Renal pelvis (tissue), 4 donors: Measurements from ENCODE around the gene THBD. TPM values are rescaled to one million over a fixed set of nuclear protein-coding genes. Genes with fewer than 3 reads are reported as not detected.

ENCODE experiments used
- DNase-seq: peaks from one replicate; pipeline ENCODE4 v3.0.0-alpha.2; 2013
- polyA plus RNA-seq, 3 donors: library from polyadenylated mRNA; unstranded; fragments of 120-200 nt; gene quantifications; one replicate each; pipeline ENCODE4 v1.2.1, GENCODE V29; 2013; ENCODE audit not compliant: insufficient read length in 3 of 3

Gene THBD
- polyA plus RNA-seq, 3 donors, result 3.7 to 7.9 (median 5.5) TPM

DNA sequence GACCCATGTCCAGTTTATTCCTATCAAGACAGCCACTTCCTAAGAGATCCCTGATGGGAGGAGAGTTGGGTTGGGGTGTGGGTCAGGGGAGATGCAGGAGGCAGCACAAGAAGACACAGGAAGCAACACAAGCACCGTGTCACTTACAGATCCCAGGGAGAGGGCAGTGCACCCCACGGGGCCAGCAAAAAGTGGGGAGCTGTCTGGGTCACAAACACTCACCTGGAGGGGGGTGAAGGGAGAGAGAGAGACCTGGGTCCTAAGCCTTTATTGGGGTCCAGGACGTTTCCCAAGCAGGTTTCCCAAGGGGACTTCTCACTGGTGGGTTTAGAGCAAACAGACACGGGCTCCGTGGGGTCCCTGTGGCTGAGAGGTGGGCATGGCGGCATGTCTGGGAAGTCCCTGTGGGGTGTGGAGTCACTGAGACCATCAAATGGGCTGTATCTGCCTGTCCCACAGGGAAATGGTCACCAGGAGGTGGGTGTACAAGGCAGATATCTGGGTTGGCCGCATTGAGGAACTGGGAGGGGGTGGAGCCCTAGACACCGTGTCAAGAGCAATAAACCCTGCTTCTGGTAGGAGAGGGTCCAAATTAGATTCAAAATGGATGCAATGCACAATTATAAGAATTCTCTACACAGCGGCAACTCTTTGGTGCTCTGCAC, 38.2 kb upstream of the THBD start:
- no peak for DNase-seq

DNA sequence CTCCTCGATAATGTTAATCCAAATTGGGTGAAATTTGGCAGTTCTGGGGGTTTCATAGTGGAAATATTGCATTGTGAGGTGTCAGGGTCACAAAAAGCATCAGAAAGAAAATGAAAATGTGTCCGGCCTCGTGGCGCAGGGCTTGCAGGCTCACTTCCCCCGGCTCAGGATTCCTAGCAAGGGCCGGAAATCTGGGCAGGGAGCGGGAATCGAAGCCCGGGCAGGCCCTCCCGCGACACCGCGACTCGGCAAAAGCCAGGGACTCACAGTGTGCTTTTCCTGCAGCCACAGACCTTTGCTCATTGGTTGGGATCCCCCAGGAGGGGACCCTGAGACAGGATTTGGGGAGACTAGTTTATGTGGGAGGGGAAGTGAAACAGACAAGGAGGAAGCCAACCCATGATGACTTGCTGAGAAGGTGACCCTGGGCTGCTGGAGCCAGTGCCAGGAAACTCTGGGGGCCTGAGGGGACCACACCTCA, 37.5 kb upstream of the THBD start:
- no peak for DNase-seq

DNA sequence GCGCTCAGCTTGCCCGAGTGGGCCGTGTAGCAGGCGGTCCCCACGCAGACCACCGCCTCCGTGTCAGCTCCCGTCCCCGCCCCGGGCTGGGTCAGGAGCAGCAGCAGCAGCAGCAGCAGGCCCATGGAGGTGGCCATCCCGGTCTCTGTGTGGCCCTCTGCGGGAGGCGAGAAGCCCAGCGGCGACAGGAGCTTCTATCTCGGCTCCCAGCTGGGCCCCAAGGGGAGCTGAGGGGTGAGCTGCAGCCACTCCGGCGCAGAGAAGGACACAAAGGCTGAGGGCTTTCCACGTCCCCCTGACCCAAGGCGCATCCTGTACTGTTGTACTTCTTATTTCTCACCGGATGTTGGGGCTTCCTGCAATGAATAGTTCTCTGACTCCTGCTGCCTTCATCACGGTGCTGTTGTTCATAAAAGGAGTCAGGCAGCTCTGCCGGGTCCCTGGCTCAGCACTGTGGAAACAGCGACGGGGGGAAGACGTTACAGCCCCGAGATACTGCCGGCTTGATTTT, 36.6 kb upstream of the THBD start, which contains the start of gene CD93:
Gene CD93 (minus strand): TSS at position 269 of the 511 bp plus-strand sequence. CDS start 132 bp downstream, at position 137.
- no peak for DNase-seq

DNA sequence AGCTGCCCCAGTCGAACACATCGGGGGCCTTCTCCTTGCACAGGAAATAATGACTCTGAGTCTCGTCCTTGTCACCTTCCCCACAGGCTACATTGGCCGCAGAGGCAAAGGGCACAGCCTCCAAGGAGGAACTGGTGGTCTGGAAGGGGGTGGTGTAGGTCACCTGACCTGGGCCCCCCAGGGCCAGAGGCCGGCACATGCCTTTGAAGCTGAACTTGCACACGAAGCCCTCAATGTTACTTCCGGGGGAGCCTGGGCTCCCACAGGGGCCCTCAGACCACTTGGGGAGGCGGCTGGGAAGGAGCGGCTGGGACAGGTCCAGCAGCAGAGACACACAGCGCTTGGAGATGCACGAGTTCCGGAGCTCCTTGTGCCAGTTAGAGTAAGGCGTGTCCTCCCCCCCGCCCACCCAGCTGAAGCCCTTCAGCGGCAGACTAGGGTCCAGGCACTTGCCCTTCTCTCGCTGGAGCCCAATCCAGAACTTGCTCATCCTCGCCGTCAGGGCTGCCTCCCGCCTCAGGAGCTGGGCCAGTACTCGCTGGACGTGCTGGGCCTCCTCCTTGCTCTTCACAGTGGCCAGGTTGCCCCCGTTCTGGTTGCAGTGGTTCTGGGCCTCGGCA, 36.1 kb upstream of the THBD start:
- no peak for DNase-seq

DNA sequence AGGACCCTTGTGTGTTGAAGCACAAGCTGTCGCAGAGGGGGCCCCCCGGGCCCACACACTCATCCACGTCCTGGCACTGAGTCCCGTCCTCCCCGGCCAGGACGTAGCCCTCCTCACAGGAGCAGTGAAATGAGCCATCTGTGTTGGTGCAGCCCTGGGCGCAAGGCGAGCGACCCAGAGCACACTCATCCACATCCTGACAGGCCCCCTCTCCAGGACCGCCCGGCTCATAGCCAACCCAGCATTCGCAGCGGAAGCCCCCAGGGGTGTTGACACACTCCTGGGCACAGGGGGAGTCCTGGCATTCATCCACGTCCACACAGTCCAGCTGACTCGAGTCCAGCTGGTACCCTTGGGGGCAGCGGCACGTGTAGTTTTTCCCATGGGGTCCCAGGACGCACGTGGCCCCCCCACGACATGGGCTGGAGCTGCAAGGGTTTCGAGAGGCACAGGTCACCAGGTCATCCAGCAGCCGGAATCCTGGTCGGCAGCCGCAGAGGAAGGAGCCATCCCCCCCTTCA, 35.4 kb upstream of the THBD start:
- no peak for DNase-seq

DNA sequence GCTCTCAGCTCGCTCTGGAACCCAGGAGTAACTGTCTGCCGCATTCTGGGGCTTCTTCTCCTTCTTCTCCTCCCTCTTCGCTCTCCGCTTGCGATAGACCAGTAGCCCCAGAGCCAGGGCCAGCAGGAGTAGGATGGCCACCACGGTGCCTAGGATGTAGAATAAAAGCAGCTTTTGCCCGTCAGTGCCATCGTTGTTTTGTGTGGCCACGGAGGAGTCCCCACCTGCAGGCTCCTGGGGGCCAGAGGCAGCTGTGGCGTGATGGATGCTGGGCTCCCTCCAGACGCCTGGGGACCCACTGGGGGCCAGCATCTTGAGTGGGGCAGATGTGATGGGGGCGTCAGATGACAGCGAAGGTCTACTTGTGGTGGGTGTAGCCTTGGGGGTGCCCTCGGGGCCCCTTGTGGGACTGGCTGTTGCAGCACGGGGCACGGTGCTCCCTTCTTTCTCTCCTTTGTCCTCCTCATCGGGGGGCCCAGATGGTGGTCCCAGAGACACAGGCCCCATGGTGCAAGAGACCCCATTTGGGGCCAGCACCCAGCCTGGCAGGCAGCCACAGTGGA, 34.9 kb upstream of the THBD start:
- DNase-seq, result no peak

DNA sequence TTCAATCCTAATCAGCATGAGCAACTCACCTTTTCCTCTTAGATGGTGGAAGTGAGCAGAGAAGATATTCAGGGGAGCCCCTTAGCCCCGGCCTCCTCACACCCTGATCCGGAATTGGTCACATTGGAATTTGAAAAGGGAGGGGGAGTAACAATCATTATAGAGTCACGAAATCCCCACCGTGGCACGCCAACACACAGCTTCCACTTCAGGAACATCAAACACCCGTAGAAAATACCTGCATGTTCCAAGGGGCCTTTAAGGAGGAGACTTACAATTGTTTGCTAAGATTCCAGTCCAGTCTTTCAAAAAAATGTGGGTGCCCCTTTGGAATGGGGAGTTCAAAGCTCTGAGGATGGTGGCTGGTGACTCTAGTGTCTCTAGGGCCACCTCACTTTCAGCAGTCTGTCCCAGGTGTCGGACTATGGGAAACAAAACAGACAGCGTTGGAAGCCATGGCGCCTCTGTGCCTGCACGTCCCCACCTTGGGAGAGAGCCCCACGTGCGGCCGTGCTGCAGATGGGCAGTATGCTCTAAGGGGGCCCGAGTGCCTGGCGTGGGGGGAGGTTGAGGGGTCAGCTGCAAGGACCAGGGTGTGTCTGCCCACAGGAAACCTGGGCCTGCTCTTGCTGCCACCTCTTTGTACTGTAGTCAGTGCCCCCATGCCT, 34.2 kb upstream of the THBD start:
- no peak for DNase-seq

DNA sequence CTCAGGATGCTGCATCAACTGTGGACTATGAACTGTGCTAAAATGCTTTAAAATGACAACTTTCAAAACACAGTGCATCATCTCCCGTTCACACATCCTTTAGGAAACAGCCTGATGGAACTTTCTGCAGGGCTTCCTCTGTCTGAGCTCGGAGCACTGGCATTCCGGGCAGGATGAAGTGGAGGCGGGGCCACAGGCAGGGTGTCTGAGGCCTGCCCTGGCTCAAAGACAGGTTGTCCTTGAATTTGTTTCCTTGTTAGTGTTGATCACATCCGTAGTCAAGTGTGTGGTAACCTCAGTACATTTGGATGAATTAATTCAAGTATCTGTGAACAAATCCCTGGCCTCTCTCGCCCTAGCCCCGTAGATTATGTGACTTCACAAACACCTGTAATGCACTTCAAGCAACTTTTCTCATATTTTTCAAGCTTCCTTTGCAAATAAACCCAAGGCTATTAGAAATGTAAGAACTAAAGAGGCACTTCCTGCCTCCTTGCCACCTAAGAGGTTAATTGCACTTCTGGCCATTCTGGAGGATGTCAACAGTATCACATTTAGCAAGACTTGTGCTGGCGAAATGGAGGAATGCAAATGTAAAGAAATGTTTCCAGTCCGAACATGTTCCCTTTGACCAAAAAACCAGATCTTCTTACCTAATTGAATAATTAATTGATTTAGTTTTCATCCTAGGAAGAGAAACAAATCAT, 33.5 kb upstream of the THBD start:
- no peak for DNase-seq

DNA sequence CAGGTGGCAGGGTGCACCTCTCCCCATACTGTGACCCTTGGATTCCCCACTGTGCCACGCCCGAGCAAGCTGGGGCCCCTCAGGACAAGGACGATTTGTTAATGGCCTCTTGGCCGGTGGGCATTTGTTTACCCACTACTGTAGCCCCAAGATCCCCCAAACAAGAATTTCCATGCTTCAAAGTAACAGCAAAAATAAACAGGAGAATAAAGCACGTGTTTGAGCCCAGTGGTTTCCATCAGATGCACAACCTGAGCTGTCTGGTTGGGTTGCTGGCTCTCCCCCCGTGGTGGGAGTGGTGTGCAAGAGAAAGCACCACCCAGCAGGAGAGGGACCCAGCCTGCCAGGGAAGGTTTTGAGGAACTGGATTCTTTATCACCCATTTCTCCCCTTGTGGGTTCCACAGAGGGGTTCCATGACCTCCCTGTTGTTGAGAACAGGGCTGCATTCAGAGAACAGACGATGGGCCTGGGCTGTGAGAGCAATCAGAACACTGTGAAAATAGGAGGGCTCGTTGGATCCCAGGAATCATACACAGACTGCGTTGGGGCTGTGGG, 31.9 kb upstream of the THBD start:
- DNase-seq, result no peak

DNA sequence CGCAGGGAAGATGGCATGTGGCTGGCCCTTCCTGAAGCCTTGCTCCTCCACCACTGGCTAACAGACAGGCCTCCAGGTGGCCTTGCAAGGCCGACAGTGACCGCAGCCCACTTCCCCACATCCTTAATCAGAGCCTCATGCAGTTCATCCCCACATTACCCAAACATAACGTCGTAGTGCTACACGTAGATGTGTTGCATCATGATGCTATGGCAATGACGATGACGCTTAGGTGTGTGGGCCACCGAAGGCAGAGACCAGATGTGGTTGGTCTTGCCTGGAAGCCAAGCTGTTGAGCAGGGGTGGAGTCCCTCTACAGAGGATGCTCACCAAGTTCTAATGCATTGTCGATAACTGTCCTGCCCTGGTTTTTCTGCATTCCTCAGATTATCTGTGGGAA, 31.0 kb upstream of the THBD start:
- no peak for DNase-seq

DNA sequence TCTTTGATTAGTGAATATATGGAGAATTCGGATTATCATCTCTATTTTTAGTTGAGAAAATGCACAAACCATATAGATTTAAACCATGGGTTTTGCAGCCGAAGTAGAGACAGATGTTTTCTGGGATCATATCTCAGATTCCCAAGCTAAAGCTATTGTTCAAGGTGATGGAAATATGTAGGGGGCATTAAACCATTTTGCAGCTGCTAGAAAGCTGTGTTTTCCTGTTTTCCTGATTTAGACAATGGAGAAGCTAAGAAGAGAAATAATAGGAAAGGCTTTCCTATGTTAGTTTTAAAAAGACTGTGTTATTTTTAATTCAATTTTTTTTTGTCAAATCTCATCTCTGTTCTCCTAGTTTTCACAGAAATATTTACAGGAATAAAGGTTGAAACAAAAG, 30.5 kb upstream of the THBD start:
- DNase-seq, result no peak

DNA sequence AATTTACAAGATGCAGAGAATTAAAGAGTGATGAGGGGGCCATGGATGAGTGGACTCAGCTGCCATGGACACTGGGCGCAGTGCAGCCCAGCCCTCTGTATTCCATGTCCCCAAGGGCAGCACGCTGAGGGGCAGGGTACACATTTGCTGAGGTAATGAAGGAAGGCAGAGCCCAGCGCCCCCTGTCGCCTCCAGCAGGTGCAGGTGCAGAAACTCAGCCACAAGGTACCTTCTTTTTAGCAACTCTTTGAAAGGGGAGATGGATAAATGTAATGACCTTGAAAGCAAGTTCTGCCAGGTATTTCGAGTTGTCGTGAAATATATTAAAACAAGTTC, 29.5 kb upstream of the THBD start:
- no peak for DNase-seq

DNA sequence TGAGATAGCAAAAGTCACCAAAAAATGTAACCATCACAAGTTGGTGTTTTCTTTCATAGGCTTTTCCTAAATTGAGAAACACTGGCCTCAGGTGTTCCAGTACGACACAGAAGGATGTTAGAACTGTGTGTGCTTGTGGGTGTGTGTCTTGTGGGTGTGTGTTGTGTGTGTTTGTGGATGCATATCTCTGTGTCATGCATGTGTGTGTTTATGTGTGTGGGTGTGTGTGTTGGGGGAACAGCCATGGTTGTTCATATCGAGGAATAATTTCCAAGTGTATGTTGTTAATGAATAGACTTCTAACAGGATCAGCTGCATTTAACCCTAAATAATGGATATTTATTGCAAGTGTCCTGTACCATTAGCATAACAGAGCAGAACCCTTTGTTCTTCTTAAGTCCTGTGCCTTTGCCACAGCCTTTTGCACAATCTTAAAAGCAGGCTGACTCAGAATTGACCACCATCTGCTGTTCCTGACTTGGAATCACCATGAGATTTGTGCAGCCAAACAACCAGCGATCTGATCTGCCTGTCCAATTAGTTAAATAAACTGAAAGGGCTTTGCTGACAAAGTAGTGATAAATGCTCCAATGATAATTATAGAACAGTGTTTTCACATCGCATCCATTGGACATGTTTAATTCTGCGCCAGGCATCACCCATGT, 29.0 kb upstream of the THBD start:
- no peak for DNase-seq

DNA sequence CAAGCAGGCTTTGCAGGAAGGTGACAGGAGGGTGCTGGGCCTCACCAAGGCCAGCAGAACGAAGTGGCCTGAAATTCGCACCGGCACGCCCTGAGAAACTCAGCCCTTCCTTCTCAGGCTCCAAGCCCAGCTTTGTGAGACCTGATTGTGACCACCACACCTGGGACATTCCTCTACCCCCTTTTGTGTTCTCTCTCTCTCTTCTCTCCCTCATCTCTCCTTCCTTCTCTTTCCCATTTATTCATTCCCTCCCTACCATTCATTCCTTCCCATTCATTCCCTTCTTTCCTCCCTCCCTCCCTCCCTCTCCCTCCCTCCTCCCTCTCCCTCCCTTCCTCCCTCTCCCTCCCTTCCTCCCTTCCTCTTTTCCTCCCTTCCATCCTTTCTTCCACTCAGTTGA, 27.8 kb upstream of the THBD start:
- no peak for DNase-seq

DNA sequence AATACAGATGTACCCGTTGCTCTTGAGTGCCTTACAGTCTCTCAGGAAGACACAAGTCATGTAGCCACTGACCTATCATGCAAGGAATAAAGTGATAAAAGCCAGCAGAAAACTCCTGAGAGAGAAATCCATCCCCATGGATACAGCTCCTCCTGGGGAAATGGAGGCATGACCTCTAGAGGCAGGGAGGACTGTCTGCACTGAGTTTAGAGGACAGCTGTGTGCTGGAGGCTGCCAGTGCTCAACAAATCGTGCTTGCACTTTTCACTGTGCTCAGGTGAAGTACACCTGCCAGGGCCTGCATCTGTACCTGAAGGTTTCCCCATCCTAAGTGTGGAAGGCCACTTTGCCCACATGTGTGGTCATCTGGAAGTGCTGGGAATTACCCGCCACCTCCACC, 24.6 kb upstream of the THBD start:
- DNase-seq, result no peak

DNA sequence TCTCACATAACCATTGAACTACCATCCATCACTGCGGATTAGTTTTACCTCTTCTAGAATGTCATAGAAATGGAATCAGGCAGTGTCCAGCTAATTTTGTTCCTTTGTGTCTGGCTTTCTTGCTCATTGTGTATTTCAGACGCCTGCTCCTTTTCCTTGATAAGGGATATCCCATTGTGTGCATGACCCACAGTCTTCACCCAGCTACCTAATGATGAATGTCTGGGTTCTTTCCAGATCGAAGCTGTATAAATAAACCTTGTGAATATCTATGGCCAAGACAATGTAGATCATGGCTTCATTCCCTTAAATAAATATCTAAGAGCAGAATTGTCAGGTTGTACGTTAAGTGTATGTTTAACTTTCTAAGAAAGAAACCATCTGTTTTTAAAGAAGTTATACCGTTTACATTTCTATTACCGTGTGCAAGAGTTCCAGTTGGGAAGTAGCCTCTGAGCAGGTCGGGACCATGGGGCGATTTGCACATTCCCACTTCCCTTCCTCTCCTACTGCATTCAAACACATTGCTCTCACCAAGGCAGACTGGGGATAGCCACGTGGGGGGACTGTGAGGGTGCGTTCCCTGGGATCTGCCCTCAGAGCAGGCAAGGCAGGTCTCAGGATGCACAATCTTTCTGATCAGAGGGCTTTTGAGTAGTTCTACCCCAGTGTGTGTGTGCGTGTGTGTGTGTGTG, 23.6 kb upstream of the THBD start:
- no peak for DNase-seq

DNA sequence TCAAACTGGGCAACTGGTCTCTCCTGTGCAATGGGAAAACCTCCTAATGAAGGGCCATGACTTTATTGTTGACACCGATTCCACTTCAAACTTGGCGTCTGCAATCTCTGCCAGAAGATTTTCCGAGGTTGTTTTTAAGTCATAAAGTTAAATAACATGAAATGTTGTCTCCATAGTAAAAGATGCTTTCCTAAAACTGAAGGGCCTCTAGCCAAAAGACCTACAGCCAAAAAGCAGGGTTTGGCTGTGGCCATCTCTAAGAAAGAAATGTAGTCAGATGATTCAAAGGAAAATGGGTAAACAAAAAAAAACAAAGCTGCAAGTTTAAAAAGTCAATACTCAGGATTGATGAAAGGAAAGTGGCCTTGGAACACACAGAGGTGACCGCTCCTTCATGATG, 22.5 kb upstream of the THBD start:
- DNase-seq, result no peak

DNA sequence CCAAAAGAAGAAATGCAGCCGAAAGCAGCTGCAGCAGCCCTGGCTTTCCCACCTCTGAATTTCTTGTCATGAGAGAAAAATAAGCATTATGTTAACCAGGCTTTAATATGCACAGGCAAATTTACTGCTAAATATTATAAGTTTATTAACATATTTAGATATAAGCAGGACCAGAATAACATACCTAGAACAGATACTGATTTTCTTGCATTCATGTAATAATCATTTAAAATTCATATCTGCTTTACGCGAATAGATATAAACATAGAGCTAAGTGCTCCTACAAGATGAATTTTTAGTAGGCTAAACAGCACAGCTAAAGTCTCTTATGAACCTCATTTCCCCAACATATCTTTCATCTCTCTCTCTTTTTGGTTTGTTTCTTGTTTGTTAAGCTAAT, 21.9 kb upstream of the THBD start:
- DNase-seq, result no peak

DNA sequence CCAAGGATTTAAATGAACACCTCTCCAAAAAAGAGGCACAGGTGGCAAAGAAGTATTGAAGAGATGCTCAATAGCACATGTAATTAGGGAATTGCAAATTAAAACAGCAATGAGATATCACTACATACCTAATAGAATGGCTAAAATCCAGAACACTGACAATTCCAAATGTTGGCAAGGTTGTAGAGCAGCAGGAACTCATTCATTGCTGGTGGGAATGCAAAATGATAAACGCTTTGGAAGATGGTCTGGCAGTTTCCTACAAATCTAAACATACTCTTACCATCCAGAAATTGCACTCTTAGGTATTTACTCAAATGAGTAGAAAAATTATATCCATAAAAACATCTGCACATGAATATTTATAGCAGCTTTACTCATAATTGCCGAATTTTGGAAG, 19.6 kb upstream of the THBD start:
- DNase-seq, result no peak

DNA sequence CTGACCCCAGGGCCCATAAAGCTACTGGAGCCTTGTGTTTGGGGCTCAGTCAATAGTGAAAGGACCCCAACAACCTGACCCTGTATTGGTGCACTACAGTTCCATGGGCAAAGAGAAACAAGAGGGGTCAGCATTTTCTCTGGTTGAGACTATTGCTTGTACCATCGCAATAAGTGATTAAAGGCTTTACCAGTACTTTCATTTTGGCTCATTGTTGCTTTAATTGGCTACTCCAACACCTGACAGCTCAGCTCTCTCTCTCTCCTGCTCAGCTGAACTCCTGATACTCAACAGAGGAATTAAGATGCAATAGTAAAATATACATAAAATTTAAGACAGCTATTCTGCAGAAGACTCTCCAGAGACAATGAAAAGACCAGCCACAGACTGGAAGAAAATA, 18.8 kb upstream of the THBD start:
- no peak for DNase-seq
